CD14-positive monocyte (primary cell): ENCODE data around the gene GRM5. TPM values are rescaled to one million over a fixed set of nuclear protein-coding genes. Genes with fewer than 3 reads are reported as not detected.

ENCODE experiments used
- DNase-seq, 3 donors: peaks; one replicate each; pipeline ENCODE4 v3.0.0-alpha.2; 2011 to 2022
- H2AFZ ChIP-seq: 2 replicates; pipeline ENCODE4 v1.6.0; 2012; ENCODE audit warnings: mild to moderate bottlenecking, low read depth, low read length, inconsistent platforms; ENCODE audit not compliant: insufficient read depth, poor library complexity, severe bottlenecking
- H3K27ac ChIP-seq, 2 donors: 1 replicate in 1 of 2; 2 replicates in 1 of 2; pipeline ENCODE4 v1.5.1; 2012 to 2013; ENCODE audit warnings: low read length in 2 of 2, control low read depth in 1 of 2, inconsistent platforms in 1 of 2, low read depth in 1 of 2, mild to moderate bottlenecking in 1 of 2
- H3K27me3 ChIP-seq, 2 donors: one replicate each; pipeline versions ENCODE4 v1.6.0 to v1.6.1; 2011 to 2013; ENCODE audit warnings: low read length in 2 of 2; ENCODE audit not compliant: control insufficient read depth in 2 of 2, insufficient read depth in 2 of 2
- H3K36me3 ChIP-seq, 2 donors: replicated peaks in 1 of 2; 1 replicate in 1 of 2; 2 replicates in 1 of 2; pipeline versions ENCODE4 v1.5.1 to v1.6.1; 2012 to 2013; ENCODE audit warnings: low read length in 2 of 2, control low read depth in 1 of 2, inconsistent platforms in 1 of 2, mild to moderate bottlenecking in 1 of 2; ENCODE audit not compliant: insufficient read depth in 2 of 2, control insufficient read depth in 1 of 2
- H3K4me1 ChIP-seq, 2 donors: 1 replicate in 1 of 2; 2 replicates in 1 of 2; pipeline versions ENCODE4 v1.5.1 to v1.6.1; 2012 to 2013; ENCODE audit warnings: low read length in 2 of 2, control low read depth in 1 of 2, inconsistent platforms in 1 of 2, mild to moderate bottlenecking in 1 of 2, moderate library complexity in 1 of 2; ENCODE audit not compliant: insufficient read depth in 2 of 2, control insufficient read depth in 1 of 2
- H3K4me2 ChIP-seq: replicated peaks from 2 replicates; pipeline ENCODE3; 2012; ENCODE audit warnings: low read length, moderate library complexity, mild to moderate bottlenecking; ENCODE audit not compliant: poor library complexity, severe bottlenecking; ENCODE audit errors: extremely low read depth
- H3K4me3 ChIP-seq, 3 experiments: fragments of 200-600 bp in 1 of 3; sonication (generic) in 1 of 3; replicated peaks in 1 of 3; 1 replicate in 2 of 3; 2 replicates in 1 of 3; pipeline ENCODE4 v1.5.1; 2011 to 2013; ENCODE audit warnings: low read length in 3 of 3, mild to moderate bottlenecking in 3 of 3, control low read depth in 2 of 3, low read depth in 2 of 3, inconsistent platforms in 1 of 3, moderate library complexity in 1 of 3
- H3K79me2 ChIP-seq: 2 replicates; pipeline ENCODE4 v1.6.0; 2012; ENCODE audit warnings: mild to moderate bottlenecking, control low read depth, inconsistent platforms, low read length, moderate library complexity; ENCODE audit not compliant: insufficient read depth
- H3K9ac ChIP-seq: 2 replicates; pipeline ENCODE4 v1.6.0; 2017; ENCODE audit warnings: low read length, mild to moderate bottlenecking; ENCODE audit not compliant: insufficient read depth, poor library complexity, severe bottlenecking
- H3K9me3 ChIP-seq, 2 donors: replicated peaks in 1 of 2; 1 replicate in 1 of 2; 2 replicates in 1 of 2; pipeline versions ENCODE4 v1.5.1 to v1.6.1; 2012 to 2013; ENCODE audit warnings: low read length in 2 of 2, control low read depth in 1 of 2; ENCODE audit not compliant: control insufficient read depth in 1 of 2, insufficient read depth in 1 of 2
- H4K20me1 ChIP-seq: 2 replicates; pipeline ENCODE4 v1.6.0; 2012; ENCODE audit warnings: mild to moderate bottlenecking, low read length, control low read depth, moderate library complexity; ENCODE audit not compliant: insufficient read depth
- H3K27ac Mint-ChIP-seq, 7 donors: one replicate each; pipeline ENCODE4 v1.8.0; 2020; ENCODE audit warnings: mild to moderate bottlenecking in 7 of 7, mixed read lengths in 7 of 7, moderate library complexity in 6 of 7, inconsistent platforms in 2 of 7
- H3K27me3 Mint-ChIP-seq, 3 donors: one replicate each; pipeline ENCODE4 v1.8.0; 2021 to 2022; ENCODE audit warnings: low read depth in 3 of 3, mild to moderate bottlenecking in 3 of 3, mixed read lengths in 3 of 3, moderate library complexity in 3 of 3, inconsistent platforms in 1 of 3
- H3K36me3 Mint-ChIP-seq, 2 donors: one replicate each; pipeline ENCODE4 v1.8.0; 2020; ENCODE audit warnings: mixed read lengths in 2 of 2, inconsistent platforms in 1 of 2, mild to moderate bottlenecking in 1 of 2
- H3K4me1 Mint-ChIP-seq: one replicate; pipeline ENCODE4 v1.8.0; 2020; ENCODE audit warnings: mild to moderate bottlenecking, mixed read lengths
- H3K4me3 Mint-ChIP-seq, 2 donors: one replicate each; pipeline ENCODE4 v1.8.0; 2020; ENCODE audit warnings: mild to moderate bottlenecking in 2 of 2, mixed read lengths in 2 of 2, moderate library complexity in 1 of 2
- H3K9me3 Mint-ChIP-seq, 7 donors: one replicate each; pipeline ENCODE4 v1.8.0; 2020 to 2022; ENCODE audit warnings: mixed read lengths in 7 of 7, mild to moderate bottlenecking in 6 of 7, moderate library complexity in 6 of 7, inconsistent platforms in 2 of 7
- CTCF ChIP-seq: fragments of 200-600 bp; IDR thresholded peaks from one replicate; pipeline ENCODE4 v1.8.0; 2022; ENCODE audit warnings: antibody characterized with exemption, mild to moderate bottlenecking
- WGBS: methylation state at CpG from one replicate; pipeline ENCODE4 v1.1.5; 2013; ENCODE audit warnings: missing lambda C conversion rate; ENCODE audit not compliant: insufficient coverage; 5-methylcytosine and 5-hydroxymethylcytosine counted together
- intact Hi-C, 2 donors: fragments of 100-400 bp; cut with micrococcal nuclease; formaldehyde crosslinking; loops; one replicate each; pipeline versions ENCODE4 v1.15.0 to v1.15.1; 2023
- polyA plus RNA-seq, 3 donors: library from polyadenylated mRNA; depleted of rRNA in 1 of 3; unstranded in 2 of 3; stranded (reverse) in 1 of 3; fragments of 300-500 nt in 2 of 3; fragments of >200 nt in 1 of 3; fragmentation: Illumina TruSeq in 2 of 3; gene quantifications; 1 replicate in 2 of 3; 2 replicates in 1 of 3; pipeline ENCODE4 v1.2.3, GENCODE V29; 2012 to 2021

The GRM5 gene
- polyA plus RNA-seq, 3 donors: not detected

GRCh38 chr11:88494848-88495247, 570.9 kb downstream of the GRM5 start:
- Histone ChIP-seq H3K36me3 (no peaks in the 10 kb centered on the region), H3K4me3 (no peak overlapping the region)
- WGBS: no CpG with 5 or more reads among the region's 2 CpGs

GRCh38 chr11:88491674-88492073, 574.1 kb downstream of the GRM5 start:
- no peaks in the 10 kb centered on the region for H3K27me3 ChIP-seq
- DNase-seq: no peak
- no peaks in the 10 kb centered on the region for H3K4me1 Mint-ChIP-seq
- no peaks in the 10 kb centered on the region for H3K36me3 ChIP-seq
- H3K27me3 Mint-ChIP-seq: no peaks in the 10 kb centered on the region
- no peak overlapping the region for H3K4me3 Mint-ChIP-seq
- H3K9me3 Mint-ChIP-seq: peaks cover 0 to 2% (median 0%) of the 10 kb centered on the region in 7 donors
- H3K79me2 ChIP-seq: no peaks in the 10 kb centered on the region
- no peak overlapping the region for H3K9ac ChIP-seq
- H3K4me1 ChIP-seq: no peaks in the 10 kb centered on the region
- H2AFZ ChIP-seq: no peak overlapping the region
- H3K4me3 ChIP-seq: no peak overlapping the region
- no peaks in the 10 kb centered on the region for H3K9me3 ChIP-seq
- H3K27ac Mint-ChIP-seq: no peak overlapping the region
- H3K36me3 Mint-ChIP-seq: no peaks in the 10 kb centered on the region
- H3K27ac ChIP-seq: no peak overlapping the region
- no peak for TF ChIP-seq CTCF
- H4K20me1 ChIP-seq: no peaks in the 10 kb centered on the region
- intact Hi-C loops: no loop called here
- H3K4me2 ChIP-seq: no peak overlapping the region

More at GRCh38 chr11:88494848-88495247, 570.9 kb downstream of the GRM5 start:
- no peak overlapping the region for H3K4me2 ChIP-seq
- H2AFZ ChIP-seq: no peak overlapping the region
- no peak for TF ChIP-seq CTCF
- no peaks in the 10 kb centered on the region for H3K4me1 Mint-ChIP-seq
- H3K4me1 ChIP-seq: no peaks in the 10 kb centered on the region
- H3K9me3 Mint-ChIP-seq: peaks cover 0 to 2% (median 0%) of the 10 kb centered on the region in 7 donors
- H3K9ac ChIP-seq: no peak overlapping the region
- no peak overlapping the region for H3K27ac ChIP-seq
- no peaks in the 10 kb centered on the region for H4K20me1 ChIP-seq
- H3K36me3 Mint-ChIP-seq: no peaks in the 10 kb centered on the region
- DNase-seq: no peak
- no peaks in the 10 kb centered on the region for H3K9me3 ChIP-seq
- H3K79me2 ChIP-seq: no peaks in the 10 kb centered on the region
- no peaks in the 10 kb centered on the region for H3K27me3 ChIP-seq
- intact Hi-C loops: no loop called here
- peaks cover 0 to 2% (median 0%) of the 10 kb centered on the region in 3 donors for H3K27me3 Mint-ChIP-seq
- no peak overlapping the region for H3K4me3 Mint-ChIP-seq
- H3K27ac Mint-ChIP-seq: no peak overlapping the region
